Keratinocyte (primary cell): ENCODE data around the gene FEZF2.

Experiments
- EZH2 ChIP-seq: IDR thresholded peaks from one replicate; pipeline ENCODE4 v1.6.1; 2012; ENCODE audit warnings: inconsistent platforms, mild to moderate bottlenecking, low read length, moderate library complexity
- TF ChIP-seq, protein P1 (sequence below), 3 experiments: IDR thresholded peaks in 1 of 3; conservative IDR thresholded peaks in 1 of 3; optimal IDR thresholded peaks in 1 of 3; 2 replicates in 2 of 3; 3 replicates in 1 of 3; pipeline versions ENCODE3 to v1.5.1; 2011; ENCODE audit warnings: low read length in 3 of 3, mild to moderate bottlenecking in 3 of 3, moderate library complexity in 2 of 3, control low read depth in 1 of 3, inconsistent platforms in 1 of 3; ENCODE audit not compliant: insufficient read depth in 2 of 3; ENCODE audit errors: extremely low read depth in 1 of 3

DNA sequence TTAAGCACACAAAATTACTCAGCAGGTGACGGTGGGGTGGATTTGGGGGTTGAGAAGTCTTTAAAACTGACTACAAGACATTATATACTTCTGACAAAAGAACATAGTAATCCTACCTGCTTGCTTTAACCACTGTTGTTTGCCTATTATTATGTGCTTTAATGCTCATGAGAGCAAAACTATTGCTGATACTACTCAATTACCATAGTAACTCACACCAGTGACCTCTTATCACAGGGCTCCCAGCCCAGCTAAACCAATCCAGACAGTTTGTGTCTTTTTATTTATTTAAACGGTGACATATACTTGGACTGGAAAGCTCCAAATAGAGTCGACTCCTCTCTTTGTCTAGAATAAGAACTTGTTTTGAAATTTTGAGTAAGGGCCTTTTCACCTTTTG lies 42.8 kb upstream of the FEZF2 start:
- TF ChIP-seq, protein P1, sequence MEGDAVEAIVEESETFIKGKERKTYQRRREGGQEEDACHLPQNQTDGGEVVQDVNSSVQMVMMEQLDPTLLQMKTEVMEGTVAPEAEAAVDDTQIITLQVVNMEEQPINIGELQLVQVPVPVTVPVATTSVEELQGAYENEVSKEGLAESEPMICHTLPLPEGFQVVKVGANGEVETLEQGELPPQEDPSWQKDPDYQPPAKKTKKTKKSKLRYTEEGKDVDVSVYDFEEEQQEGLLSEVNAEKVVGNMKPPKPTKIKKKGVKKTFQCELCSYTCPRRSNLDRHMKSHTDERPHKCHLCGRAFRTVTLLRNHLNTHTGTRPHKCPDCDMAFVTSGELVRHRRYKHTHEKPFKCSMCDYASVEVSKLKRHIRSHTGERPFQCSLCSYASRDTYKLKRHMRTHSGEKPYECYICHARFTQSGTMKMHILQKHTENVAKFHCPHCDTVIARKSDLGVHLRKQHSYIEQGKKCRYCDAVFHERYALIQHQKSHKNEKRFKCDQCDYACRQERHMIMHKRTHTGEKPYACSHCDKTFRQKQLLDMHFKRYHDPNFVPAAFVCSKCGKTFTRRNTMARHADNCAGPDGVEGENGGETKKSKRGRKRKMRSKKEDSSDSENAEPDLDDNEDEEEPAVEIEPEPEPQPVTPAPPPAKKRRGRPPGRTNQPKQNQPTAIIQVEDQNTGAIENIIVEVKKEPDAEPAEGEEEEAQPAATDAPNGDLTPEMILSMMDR (optimal IDR thresholded peaks at IDR 0.05 in 1 of 3, IDR thresholded peaks at IDR 0.05 in 1 of 3, conservative IDR thresholded peaks at IDR 0.05 in 1 of 3; ENCODE audit: extremely low read depth in 1 of 3, insufficient read depth in 2 of 3, low read length in 3 of 3) = no peak
- no peak for TF ChIP-seq EZH2
